A673 (cell line): Measurements from ENCODE around the gene TAGLN2.

Source experiments
- CTCF ChIP-seq: fragments of 300-800, 200-600 bp; sonication (generic); conservative IDR thresholded peaks from 2 replicates; pipeline ENCODE4 v1.5.1; 2017; ENCODE audit warnings: low read depth, mild to moderate bottlenecking, antibody characterized with exemption, low read length, moderate library complexity, mixed read lengths
- EZH2 ChIP-seq: fragments of 200-600 bp; sonication (generic); IDR thresholded peaks from 2 replicates; pipeline ENCODE4 v1.6.1; 2017; ENCODE audit warnings: borderline replicate concordance, low read depth, mild to moderate bottlenecking, mixed read lengths, antibody characterized with exemption, low read length; ENCODE audit not compliant: poor library complexity, severe bottlenecking

- no peak for TF ChIP-seq EZH2
- TF ChIP-seq CTCF = no peak
Measured at GRCh38 chr1:159943908-159944622, 18.8 kb upstream of the TAGLN2 start.
